Dermis blood vessel endothelial cell (primary cell): ENCODE measurements around the gene GLS. TPM values are rescaled to one million over a fixed set of nuclear protein-coding genes. Genes with fewer than 3 reads are reported as not detected.
A peak's percentile ranks its signal among the peaks of the same experiment; 100 is the strongest.
"Not testable (repeated sequence)": the region's sequence is repeated elsewhere in the genome, so short reads cannot be mapped to it uniquely, and the experiment has no call there.

Experiments
- DNase-seq: peaks from one replicate; pipeline ENCODE4 v3.0.0; 2010
- total RNA-seq: library from RNA; depleted of rRNA; stranded (reverse); fragments of >200 nt; gene quantifications from 2 replicates; pipeline ENCODE4 v1.2.3, GENCODE V29; 2014

Gene GLS
- 250 and 284 TPM in 2 replicates for total RNA-seq

GRCh38 chr2:190880378-190881083 lies at the start of gene GLS:
Gene GLS (plus strand): TSS chr2:190880821. CDS start chr2:190881085, 264 bp downstream.
- DNase-seq: peak; percentile 98

- DNase-seq: no peak
These were observed 48.7 kb upstream of the GLS start for GRCh38 chr2:190831941-190832340.

GRCh38 chr2:190834890-190835208 lies 45.8 kb upstream of the GLS start:
- DNase-seq: no peak

- DNase-seq: peak; percentile 44
These were observed 45.2 kb upstream of the GLS start for GRCh38 chr2:190835303-190835930.

GRCh38 chr2:190836767-190837166 lies 43.9 kb upstream of the GLS start:
- no peak for DNase-seq

- no peak for DNase-seq
These were observed 43.2 kb upstream of the GLS start for GRCh38 chr2:190837420-190837819.

- DNase-seq: no peak
These were observed 42.7 kb upstream of the GLS start for GRCh38 chr2:190837952-190838361.

GRCh38 chr2:190838492-190838910 lies 42.1 kb upstream of the GLS start:
- no peak for DNase-seq

GRCh38 chr2:190840569-190841172 lies 40.0 kb upstream of the GLS start:
- peak; percentile 10 for DNase-seq

GRCh38 chr2:190841707-190842505 lies 38.7 kb upstream of the GLS start:
- DNase-seq: no peak

- no peak for DNase-seq
These were observed 38.0 kb upstream of the GLS start for GRCh38 chr2:190842606-190843104.

GRCh38 chr2:190843890-190844699 lies 36.5 kb upstream of the GLS start:
- DNase-seq: no peak

- DNase-seq: no peak
These were observed 35.8 kb upstream of the GLS start for GRCh38 chr2:190844700-190845401.

GRCh38 chr2:190846746-190847145 lies 33.9 kb upstream of the GLS start:
- no peak for DNase-seq

GRCh38 chr2:190847504-190848081 lies 33.0 kb upstream of the GLS start:
- peak; percentile 68 for DNase-seq

GRCh38 chr2:190849774-190850173 lies 30.8 kb upstream of the GLS start:
- DNase-seq: peak; percentile 67

- DNase-seq: not testable (repeated sequence)
These were observed 27.6 kb upstream of the GLS start for GRCh38 chr2:190853022-190853421.

GRCh38 chr2:190853531-190854383 lies 26.9 kb upstream of the GLS start:
- DNase-seq: peak; percentile 30

- no peak for DNase-seq
These were observed 25.9 kb upstream of the GLS start for GRCh38 chr2:190854726-190855125.

- no peak for DNase-seq
These were observed 25.4 kb upstream of the GLS start for GRCh38 chr2:190855245-190855644.
